NOMO-1 treated with DMSO at 0.1 percent for 48 hours (cell line): Measurements from ENCODE around the gene THRA.

Source experiments
- DNase-seq: peaks from one replicate; lab custom pipeline; 2025; ENCODE audit not compliant: unreplicated experiment; lab: John Stamatoyannopoulos, UW

Gene THRA

GRCh38 chr17:40062329-40063186 lies at the start of gene THRA:
Gene THRA, plus strand, starts transcription at chr17:40062965. Its CDS starts 11,524 bp downstream, at chr17:40074489.
- DNase-seq = peak; percentile 46

GRCh38 chr17:40014375-40014980 lies 48.3 kb upstream of the THRA start:
- DNase-seq = no peak

GRCh38 chr17:40015005-40015997 lies 47.5 kb upstream of the THRA start, which contains the start of gene CSF3:
Gene CSF3, plus strand, starts transcription at chr17:40015440. Its CDS starts 35 bp downstream, at chr17:40015475.
- DNase-seq = no peak

GRCh38 chr17:40015998-40016985 lies 46.5 kb upstream of the THRA start:
- DNase-seq = no peak

GRCh38 chr17:40017422-40018080 lies 45.2 kb upstream of the THRA start:
- no peak for DNase-seq

- DNase-seq = no peak
Observed at GRCh38 chr17:40018211-40019121, 44.3 kb upstream of the THRA start.

GRCh38 chr17:40019140-40019991 lies 43.4 kb upstream of the THRA start:
- DNase-seq = no peak

- DNase-seq = no peak
Observed at GRCh38 chr17:40020146-40020545, 42.6 kb upstream of the THRA start.

- DNase-seq = no peak
Observed at GRCh38 chr17:40021451-40021971, 41.3 kb upstream of the THRA start.

GRCh38 chr17:40022497-40022896 lies 40.3 kb upstream of the THRA start:
- DNase-seq = no peak

GRCh38 chr17:40022961-40023541 lies 39.7 kb upstream of the THRA start:
- DNase-seq = no peak

- DNase-seq = no peak
Observed at GRCh38 chr17:40023590-40024292, 39.0 kb upstream of the THRA start.

GRCh38 chr17:40024901-40025300 lies 37.9 kb upstream of the THRA start:
- no peak for DNase-seq

- DNase-seq = no peak
Observed at GRCh38 chr17:40025559-40025958, 37.2 kb upstream of the THRA start.

- no peak for DNase-seq
Observed at GRCh38 chr17:40025991-40026815, 36.6 kb upstream of the THRA start.
